HEK293 (cell line): ENCODE measurements around the gene MBNL2.

ENCODE experiments used
- CTCF ChIA-PET: fragments of 350-600 bp; formaldehyde crosslinking; extraction: SDS; loops from one replicate; lab custom pipeline; 2021; ENCODE audit warnings: antibody characterized with exemption; lab: Yijun Ruan, JAX
- POLR2A ChIA-PET: fragments of 300-600 bp; formaldehyde crosslinking; extraction: SDS; loops from one replicate; lab custom pipeline; 2020; ENCODE audit warnings: antibody characterized with exemption, inconsistent platforms; lab: Yijun Ruan, JAX
- H3K27ac ChIP-seq: fragments of 200-500 bp; sonication (Bioruptor generic); 2 replicates; pipeline ENCODE4 v1.5.1; 2014; ENCODE audit warnings: low read depth, low read length, control low read depth, inconsistent platforms; ENCODE audit errors: extremely low read depth
- H3K36me3 ChIP-seq, 2 experiments: fragments of 200-500 bp in 1 of 2; sonication (Bioruptor generic) in 1 of 2; 1 replicate in 1 of 2; 2 replicates in 1 of 2; pipeline ENCODE4 v1.5.1; 2014 to 2017; ENCODE audit warnings: inconsistent platforms in 2 of 2, low read length in 2 of 2; ENCODE audit not compliant: control insufficient read depth in 2 of 2, insufficient read depth in 1 of 2
- H3K4me1 ChIP-seq: fragments of 200-500 bp; sonication (Bioruptor generic); 2 replicates; pipeline ENCODE4 v1.5.1; 2014; ENCODE audit warnings: mild to moderate bottlenecking, low read length, inconsistent platforms; ENCODE audit not compliant: control insufficient read depth, insufficient read depth
- H3K4me3 ChIP-seq: 2 replicates; pipeline ENCODE4 v1.5.1; 2011; ENCODE audit warnings: low read depth, mild to moderate bottlenecking, control low read depth, low read length, moderate library complexity
- H3K9me3 ChIP-seq: fragments of 200-500 bp; sonication (Bioruptor generic); 2 replicates; pipeline ENCODE4 v1.5.1; 2014; ENCODE audit warnings: low read depth, low read length, inconsistent platforms; ENCODE audit not compliant: control insufficient read depth, insufficient read depth
- GLI2 ChIP-seq: fragments of 450-650 bp; formaldehyde crosslinking; IDR thresholded peaks from 2 replicates; pipeline ENCODE4; 2017; ENCODE audit warnings: missing biosample characterization, missing genetic modification characterization, low read depth, borderline replicate concordance
- GLIS2 ChIP-seq: fragments of 450-650 bp; formaldehyde crosslinking; IDR thresholded peaks from 2 replicates; pipeline ENCODE4 v1.5.1; 2016; ENCODE audit warnings: missing biosample characterization, missing genetic modification characterization
- KLF16 ChIP-seq: fragments of 450-650 bp; formaldehyde crosslinking; IDR thresholded peaks from 2 replicates; pipeline ENCODE4 v1.5.1; 2017; ENCODE audit warnings: missing biosample characterization, missing genetic modification characterization
- KLF9 ChIP-seq: fragments of 450-650 bp; formaldehyde crosslinking; IDR thresholded peaks from 2 replicates; pipeline ENCODE4 v1.5.1; 2016; ENCODE audit warnings: missing biosample characterization, missing genetic modification characterization, low read depth
- MYNN ChIP-seq: fragments of 450-650 bp; formaldehyde crosslinking; IDR thresholded peaks from 2 replicates; pipeline ENCODE4 v1.5.1; 2016; ENCODE audit warnings: missing biosample characterization, missing genetic modification characterization, borderline replicate concordance
- PRDM2 ChIP-seq: fragments of 450-650 bp; formaldehyde crosslinking; IDR thresholded peaks from 2 replicates; pipeline ENCODE4 v1.5.1; 2016; ENCODE audit warnings: missing biosample characterization, missing genetic modification characterization, borderline replicate concordance
- PRDM6 ChIP-seq: fragments of 450-650 bp; formaldehyde crosslinking; IDR thresholded peaks from 2 replicates; pipeline ENCODE4 v1.5.1; 2017; ENCODE audit warnings: missing biosample characterization, missing genetic modification characterization
- RBAK ChIP-seq: fragments of 450-650 bp; formaldehyde crosslinking; IDR thresholded peaks from 2 replicates; pipeline ENCODE4 v1.5.1; 2016; ENCODE audit warnings: missing biosample characterization, missing genetic modification characterization
- TCF7L2 ChIP-seq: IDR thresholded peaks from 2 replicates; pipeline ENCODE4 v1.6.1; 2011; ENCODE audit warnings: low read depth, mild to moderate bottlenecking, inconsistent platforms, low read length, moderate library complexity, borderline replicate concordance
- WT1 ChIP-seq: fragments of 450-650 bp; formaldehyde crosslinking; IDR thresholded peaks from 2 replicates; pipeline ENCODE4 v1.5.1; 2016; ENCODE audit warnings: missing biosample characterization, missing genetic modification characterization
- YY1 ChIP-seq: fragments of 450-650 bp; formaldehyde crosslinking; IDR thresholded peaks from 2 replicates; pipeline ENCODE4 v1.5.1; 2018; ENCODE audit warnings: missing biosample characterization, missing genetic modification characterization
- ZBTB7A ChIP-seq: fragments of 450-650 bp; formaldehyde crosslinking; IDR thresholded peaks from 2 replicates; pipeline ENCODE4 v1.5.1; 2016; ENCODE audit warnings: low read depth, missing biosample characterization, missing genetic modification characterization
- ZFP37 ChIP-seq: fragments of 450-650 bp; formaldehyde crosslinking; IDR thresholded peaks from 2 replicates; pipeline ENCODE4 v1.5.1; 2016; ENCODE audit warnings: missing biosample characterization, missing genetic modification characterization
- ZNF157 ChIP-seq: fragments of 450-650 bp; formaldehyde crosslinking; IDR thresholded peaks from 2 replicates; pipeline ENCODE4 v1.5.1; 2016; ENCODE audit warnings: missing biosample characterization, missing genetic modification characterization
- ZNF302 ChIP-seq: fragments of 450-650 bp; formaldehyde crosslinking; IDR thresholded peaks from 2 replicates; pipeline ENCODE4 v1.5.1; 2016; ENCODE audit warnings: missing biosample characterization, missing genetic modification characterization, low read depth
- ZNF354C ChIP-seq: fragments of 450-650 bp; formaldehyde crosslinking; IDR thresholded peaks from 2 replicates; pipeline ENCODE4 v1.5.1; 2016; ENCODE audit warnings: missing biosample characterization, missing genetic modification characterization, low read depth, borderline replicate concordance
- ZNF488 ChIP-seq: fragments of 450-650 bp; formaldehyde crosslinking; IDR thresholded peaks from 2 replicates; pipeline ENCODE4 v1.5.1; 2016; ENCODE audit warnings: missing biosample characterization, missing genetic modification characterization
- ZNF529 ChIP-seq: fragments of 450-650 bp; formaldehyde crosslinking; IDR thresholded peaks from 2 replicates; pipeline ENCODE4 v1.5.1; 2017; ENCODE audit warnings: missing genetic modification characterization, missing biosample characterization; ENCODE audit not compliant: insufficient replicate concordance

The MBNL2 gene

DNA sequence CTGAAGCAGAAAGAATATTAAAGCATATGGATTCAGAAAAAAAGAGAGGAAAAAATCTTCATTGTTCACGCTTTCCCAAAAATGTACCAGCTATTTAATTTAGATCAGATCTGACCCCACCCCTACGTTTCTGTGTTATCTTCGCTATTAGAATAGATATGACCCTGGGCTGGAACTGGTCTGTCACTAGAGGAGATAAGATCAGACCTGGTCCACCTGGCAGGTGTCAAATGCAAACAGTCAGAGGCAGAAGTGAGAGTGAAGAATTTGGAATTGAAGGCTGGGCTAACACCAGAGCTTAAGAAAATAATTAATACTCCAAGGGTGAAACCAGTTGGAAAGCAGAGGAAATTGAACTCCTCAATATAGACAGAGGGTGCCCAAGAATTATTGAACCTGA lies 30.0 kb upstream of the MBNL2 start:
- ChIA-PET POLR2A (no interaction called here), CTCF (interaction anchor here (0.7 to 1.4 kb wide), 2 partner anchors 20 to 82 kb away, joined by 6 read pairs; no protein-coding TSS in a partner anchor)
- Histone ChIP-seq H3K4me3 (no peak overlapping the region), H3K27ac (no peak overlapping the region), H3K4me1 (no peaks in the 10 kb centered on the region), H3K9me3 (no peaks in the 10 kb centered on the region), H3K36me3 (no peaks in the 10 kb centered on the region)
- TF ChIP-seq RBAK (tag by site-specific recombination) (no peak), YY1 (tag by site-specific recombination) (no peak), ZBTB7A (tag by site-specific recombination) (no peak), ZNF302 (no peak), ZFP37 (tag by site-specific recombination) (no peak)

DNA sequence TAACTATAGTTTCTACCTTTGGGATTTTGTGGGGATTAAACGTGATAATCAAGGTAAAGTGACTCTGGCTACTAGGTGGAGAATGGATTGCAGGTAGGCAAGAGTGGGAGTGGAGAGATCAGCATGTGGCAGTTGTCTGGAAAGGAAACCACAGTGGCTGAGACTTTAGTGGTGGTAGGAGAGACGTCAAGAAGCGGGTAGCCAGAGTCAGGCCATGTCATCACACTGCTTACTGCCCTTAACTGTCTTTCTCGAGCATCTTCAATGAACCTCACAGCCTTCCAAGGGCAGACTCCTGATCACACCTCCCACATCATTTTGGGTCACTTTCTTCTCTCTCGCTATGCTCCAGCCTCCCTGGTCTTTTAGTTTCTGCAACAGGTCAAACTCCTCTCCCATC lies 28.6 kb upstream of the MBNL2 start:
- no peak overlapping the region for H3K27ac ChIP-seq

DNA sequence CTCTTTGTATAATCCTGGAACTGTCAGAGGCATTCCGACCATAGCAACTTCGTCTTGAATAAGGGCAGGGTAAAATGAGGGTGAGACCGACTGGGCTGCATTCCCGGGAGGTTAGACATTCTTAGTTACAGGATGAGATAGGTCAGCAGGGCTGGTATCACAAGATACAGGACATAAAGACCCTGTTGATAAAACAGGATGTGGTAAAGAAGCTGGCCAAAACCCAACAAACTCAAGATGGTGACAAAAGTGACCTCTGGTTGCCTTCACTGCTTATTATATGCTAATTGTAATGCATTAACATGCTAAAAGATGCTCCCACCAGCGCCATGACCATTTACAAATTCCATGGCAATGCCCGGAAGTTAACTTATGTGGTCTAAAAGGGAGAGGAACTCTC lies 27.7 kb upstream of the MBNL2 start:
- POLR2A ChIA-PET, result no interaction called here
- CTCF ChIA-PET, result no interaction called here
- no peaks in the 10 kb centered on the region for H3K36me3 ChIP-seq
- H3K9me3 ChIP-seq, result no peaks in the 10 kb centered on the region
- no peak overlapping the region for H3K27ac ChIP-seq
- no peak overlapping the region for H3K4me3 ChIP-seq
- TF ChIP-seq PRDM2 (tag by site-specific recombination), result no peak
- no peak for TF ChIP-seq MYNN (tag by site-specific recombination)
- TF ChIP-seq ZNF354C (tag by site-specific recombination), result no peak
- TF ChIP-seq ZNF529, result no peak
- no peak for TF ChIP-seq GLIS2 (tag by site-specific recombination)
- no peak for TF ChIP-seq ZNF157 (tag by site-specific recombination)
- TF ChIP-seq KLF16 (tag by site-specific recombination), result no peak
- H3K4me1 ChIP-seq, result no peaks in the 10 kb centered on the region

More for the DNA sequence above, 28.6 kb upstream of the MBNL2 start:
- no peaks in the 10 kb centered on the region for H3K36me3 ChIP-seq
- CTCF ChIA-PET, result no interaction called here
- no peak overlapping the region for H3K4me3 ChIP-seq
- H3K4me1 ChIP-seq, result no peaks in the 10 kb centered on the region
- POLR2A ChIA-PET, result no interaction called here
- H3K9me3 ChIP-seq, result no peaks in the 10 kb centered on the region
- TF ChIP-seq TCF7L2 (no peak), ZNF488 (tag by site-specific recombination) (no peak), GLI2 (no peak), KLF9 (tag by site-specific recombination) (no peak), PRDM6 (no peak), WT1 (tag by site-specific recombination) (no peak)
